Retina (tissue), 1 donor: Measurements from ENCODE around the gene KLK7.
"Not testable (repeated sequence)": the region's sequence is repeated elsewhere in the genome, so short reads cannot be mapped to it uniquely, and the experiment has no call there.

Experiments used
- DNase-seq: peaks from one replicate; pipeline ENCODE4 v3.0.0-alpha.2; 2016

KLK7 gene

DNA sequence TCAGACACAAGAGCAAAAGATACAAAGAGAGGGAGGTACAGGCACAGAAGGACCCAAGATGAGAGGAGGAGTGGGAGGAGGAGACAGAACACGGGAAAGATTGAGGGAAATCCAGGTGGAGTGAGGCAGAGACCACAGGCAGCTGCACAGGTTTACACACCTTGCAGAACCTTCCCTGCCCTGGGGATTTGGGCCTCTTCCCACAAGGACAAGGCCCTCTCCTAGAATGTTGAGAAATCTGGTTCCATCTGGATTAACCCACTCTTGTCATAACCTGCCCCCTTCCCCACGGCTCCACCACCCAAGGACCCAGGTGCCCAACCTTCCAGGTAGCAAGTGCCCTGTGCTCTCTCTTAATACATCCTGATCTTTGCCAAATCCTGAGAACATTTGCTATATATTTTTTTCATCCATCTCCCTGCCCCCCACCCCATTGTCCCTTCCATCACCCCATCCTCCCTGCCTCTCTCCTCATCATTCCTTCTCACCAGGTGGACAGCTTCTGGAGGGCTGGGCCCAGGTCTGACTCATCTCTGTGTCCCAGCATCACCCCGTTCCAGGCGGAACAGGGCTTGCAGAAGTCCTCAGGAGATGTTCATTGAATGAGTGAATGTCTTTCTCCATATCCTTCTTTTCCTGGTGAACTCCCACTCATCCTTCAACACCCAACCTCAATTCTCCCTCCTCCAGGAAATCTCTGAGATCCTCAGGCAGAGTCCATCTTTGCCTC, 26.5 kb upstream of the KLK7 start:
- DNase-seq = no peak

DNA sequence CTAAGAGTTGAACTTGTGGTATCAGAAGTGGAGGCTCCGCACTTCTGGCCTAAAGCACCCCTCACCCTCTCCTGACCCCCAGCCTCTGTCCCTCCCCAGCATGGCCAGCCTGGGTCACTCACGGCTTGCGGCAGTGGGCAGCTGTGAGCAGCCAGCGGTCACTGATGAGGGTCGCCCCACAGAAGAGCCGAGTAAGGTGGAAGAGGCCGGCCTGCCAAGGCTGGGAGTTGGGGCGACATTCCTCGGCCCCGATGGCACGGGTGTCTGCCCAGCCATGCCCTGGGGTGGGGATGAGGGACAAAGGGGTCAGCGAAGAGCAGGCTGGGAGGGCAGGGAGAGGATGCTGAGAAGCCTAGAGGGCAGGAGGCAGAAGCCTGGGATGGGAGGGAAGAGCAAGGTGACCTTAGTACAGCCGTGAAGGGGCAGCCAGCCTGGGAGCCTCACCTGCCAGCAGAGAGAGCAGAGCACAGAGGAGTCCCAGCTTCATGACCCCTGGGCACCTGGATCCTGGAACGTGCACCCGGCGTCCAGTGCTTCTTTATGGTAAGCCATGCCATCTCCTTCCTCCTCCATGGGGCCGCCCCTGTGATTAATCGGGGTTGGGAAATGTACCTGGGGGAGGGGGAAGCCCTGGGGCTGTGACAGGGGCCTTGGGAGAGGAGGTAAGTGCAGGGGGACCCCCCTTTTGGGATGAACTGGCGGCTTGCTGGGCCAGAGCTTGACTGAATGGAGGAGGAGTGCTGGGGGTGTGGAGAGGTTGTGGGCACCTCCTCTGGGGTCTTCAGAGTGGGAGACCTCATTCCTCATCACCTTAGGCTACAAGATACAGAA, 25.6 kb upstream of the KLK7 start:
- DNase-seq = no peak

DNA sequence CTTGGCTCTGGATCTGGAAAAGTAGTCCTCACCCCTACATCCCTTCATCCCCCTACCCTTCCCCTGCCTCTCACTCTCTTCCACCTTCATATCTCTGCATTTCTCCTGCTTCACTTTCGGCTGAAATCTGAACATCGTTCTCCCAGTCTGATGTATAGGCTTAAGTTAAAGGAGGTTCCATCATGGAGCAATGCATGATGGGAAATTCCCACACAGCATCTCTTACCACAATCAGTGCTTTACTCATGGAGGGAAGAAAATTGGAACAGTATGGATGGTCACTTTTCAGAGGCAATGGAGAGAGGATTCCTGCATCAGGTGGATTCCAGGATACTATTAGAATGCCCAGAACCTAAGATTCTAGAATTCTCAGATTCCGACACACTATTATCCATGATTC, 23.8 kb upstream of the KLK7 start:
- no peak for DNase-seq

DNA sequence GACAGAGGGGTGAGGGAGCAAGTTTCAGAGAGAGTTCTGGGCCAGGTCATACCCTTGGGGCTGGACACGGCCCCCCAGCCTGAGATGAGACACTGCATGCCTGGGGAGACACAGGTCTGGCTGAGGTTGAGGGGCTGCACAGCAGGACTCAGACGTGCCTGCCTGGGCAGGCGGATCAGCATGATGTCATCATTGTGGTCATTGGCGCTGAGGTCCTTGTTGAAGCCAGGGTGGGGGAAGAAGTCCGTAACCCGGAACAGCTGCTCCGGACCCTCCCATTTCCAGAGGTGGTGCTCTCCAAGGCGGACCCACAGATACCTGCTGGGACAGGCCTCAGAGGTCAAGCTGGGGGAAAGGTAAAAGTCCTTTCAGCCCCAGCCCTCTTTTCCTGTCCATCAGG, 22.7 kb upstream of the KLK7 start:
- no peak for DNase-seq

DNA sequence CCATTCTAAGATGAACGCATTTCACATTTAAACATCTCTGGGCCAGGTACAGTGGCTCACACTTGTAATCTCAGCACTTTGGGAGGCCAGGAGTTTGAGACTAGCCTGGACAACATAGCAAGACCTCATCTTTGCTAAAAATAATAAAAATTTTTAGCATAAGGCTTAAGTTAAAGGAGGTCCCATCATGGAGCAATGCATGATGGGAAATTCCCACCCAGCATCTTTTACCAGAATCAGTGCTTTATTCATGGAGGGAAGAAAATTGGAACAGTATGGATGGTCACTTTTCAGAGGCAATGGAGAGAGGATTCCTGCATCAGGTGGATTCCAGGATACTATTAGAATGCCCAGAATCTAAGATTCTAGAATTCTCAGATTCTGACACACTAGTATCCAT, 21.5 kb upstream of the KLK7 start:
- DNase-seq = no peak

DNA sequence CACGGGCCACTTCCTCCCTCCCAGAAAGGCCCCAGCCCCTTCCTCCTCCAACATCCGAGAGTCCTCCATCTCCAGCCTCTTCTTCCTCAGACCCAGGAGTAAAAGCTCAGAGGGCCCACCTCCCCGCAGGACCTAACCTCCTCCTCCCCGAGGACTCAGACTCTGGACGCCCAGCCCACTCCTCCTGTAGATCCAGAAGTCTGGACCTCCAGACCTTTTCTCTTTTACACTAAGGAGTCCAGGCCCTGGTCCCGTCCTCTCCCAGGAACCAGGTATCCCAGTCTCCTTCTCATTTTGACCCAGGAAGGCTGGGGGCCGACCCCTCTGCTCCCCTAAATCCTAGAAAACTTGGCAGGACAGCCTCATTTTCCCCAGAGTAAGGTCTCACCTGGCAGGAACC, 19.6 kb upstream of the KLK7 start:
- DNase-seq = no peak

DNA sequence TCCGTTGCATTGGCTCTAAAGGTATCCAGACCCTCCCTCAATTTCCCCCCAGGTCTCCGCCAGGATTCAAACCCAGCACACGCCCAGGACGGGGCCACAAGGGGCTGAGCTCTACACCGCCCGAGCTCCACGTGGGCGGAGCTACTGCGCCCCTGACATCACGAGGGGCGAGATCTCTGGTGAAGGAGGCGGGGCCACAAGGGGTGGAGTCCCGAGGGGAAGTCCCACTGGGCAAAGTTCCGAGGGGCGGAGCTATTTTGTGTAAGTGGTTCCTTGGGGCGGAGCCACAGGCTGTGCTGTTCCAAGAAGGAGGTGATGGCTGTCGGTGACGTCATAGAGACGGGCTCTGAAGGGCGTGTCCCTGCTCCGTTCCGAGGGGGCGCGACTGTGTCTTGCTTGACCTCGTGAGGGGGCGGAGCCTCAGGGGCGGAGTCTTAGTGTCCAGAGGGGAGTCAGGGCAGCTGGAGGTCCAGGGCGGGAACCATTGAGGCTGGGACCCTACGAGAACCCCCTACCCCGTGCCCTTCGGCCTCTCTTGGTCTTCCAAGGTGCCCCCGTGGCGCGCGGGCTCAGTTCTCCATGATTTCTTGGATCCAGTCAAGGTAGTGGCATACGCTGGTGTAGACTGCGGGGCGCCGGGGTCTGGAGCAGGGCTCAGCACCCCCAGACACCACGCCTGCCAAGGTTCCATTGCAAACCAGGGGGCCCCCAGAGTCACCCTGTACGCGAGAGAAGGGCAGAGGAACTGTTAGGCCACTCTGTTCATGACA, 19.0 kb upstream of the KLK7 start:
- no peak for DNase-seq

DNA sequence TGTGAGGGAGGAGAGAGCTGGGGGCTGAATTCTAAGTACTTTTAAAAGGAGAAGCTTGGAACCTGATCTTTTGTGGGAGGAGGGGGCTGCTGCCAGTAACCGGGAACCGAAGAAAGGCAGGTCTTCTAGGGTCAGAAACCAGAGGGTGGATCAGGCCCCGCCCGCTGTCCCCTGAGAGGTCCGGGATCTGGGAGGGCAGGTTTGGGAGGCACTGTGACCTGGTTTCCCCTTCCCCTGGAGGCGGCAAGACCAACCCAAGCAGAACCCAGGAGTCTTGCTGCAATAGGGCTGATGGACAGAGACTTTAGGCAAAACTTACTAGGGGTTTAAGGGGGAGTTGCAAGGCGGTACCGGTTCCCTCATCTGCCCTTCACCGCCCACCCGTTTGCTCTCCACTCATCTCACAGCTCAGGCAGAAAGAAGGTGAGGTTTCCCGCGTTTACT, 18.4 kb upstream of the KLK7 start:
- no peak for DNase-seq

DNA sequence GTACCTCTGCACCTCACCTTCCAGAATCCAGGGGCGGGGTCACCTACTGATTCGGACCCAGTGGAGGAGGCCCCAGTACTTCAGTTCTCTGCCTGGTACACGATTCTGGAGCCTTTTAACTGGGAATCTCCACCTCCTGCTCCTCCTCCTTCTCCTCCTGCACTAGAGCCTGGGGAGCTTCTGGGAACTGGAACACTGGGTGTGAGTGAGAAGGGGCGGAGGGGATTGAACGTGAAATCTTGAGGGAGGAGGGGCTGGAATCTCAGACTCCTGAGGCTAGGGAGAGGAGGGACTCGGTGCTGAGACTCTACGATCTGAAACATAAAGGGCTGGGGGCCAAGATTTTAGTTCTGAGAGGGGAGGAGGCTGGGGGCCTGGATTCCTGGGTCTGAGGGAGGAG, 17.8 kb upstream of the KLK7 start, which contains the start of gene KLK8:
Gene KLK8, minus strand, starts transcription at position 90 of the 400 bp plus-strand sequence. CDS start 437 bp downstream, outside the sequence.
- no peak for DNase-seq

DNA sequence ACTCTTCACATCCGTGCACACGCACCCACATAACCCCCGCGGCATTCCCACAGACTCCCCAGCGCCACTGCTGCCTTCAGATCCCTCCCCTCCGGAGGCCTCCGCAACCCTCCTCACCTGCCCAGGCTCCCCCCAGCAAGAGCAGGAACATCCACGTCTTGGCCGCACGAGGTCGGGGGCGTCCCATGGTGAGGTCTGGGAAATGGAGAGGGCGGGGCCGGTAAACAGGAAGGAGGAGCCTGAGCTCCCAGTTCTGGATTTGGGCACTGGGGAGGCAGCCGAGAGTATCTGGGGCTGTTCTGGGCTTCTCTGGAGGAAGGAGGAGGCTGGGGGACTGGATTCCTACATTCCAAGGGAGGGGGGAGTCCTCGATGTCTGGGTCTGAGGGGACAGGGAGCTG, 17.3 kb upstream of the KLK7 start:
- no peak for DNase-seq

DNA sequence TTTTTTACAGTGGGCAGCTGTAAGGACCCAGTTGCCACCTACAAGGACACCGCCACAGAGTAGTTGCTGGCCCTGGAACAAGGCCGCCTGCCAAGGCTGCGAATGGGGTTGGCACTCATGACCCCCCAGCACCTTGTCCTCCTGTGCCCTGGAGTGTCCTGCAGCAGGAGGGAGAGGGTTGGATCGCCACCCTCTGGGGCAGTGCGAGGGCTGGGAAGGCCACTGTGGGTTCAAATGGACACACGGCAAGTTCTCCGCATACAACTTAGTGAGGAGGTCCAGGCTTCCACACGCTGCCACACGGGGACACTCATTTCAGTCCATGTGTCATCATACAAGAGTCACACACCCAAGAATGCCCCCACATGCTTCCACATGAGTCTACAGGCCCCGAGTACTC, 16.7 kb upstream of the KLK7 start:
- DNase-seq = no peak

DNA sequence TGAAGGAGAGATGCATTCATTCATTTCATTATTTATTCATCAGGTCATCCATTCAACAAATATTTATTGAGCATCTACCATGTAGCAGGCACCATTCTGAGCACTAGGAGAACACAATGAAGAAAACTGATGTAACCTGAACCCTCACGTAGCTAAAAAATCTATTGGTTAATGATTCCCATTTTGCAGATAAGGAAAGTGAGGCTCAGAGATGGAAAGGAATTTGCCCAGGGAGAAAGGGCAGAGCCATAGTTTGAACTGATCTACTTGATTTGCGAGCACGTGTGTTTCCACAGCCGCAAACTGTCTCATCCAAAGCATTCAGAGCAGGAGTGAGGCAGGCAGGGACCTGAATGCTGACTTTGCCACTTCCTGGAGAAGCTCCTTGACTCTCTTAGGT, 15.0 kb upstream of the KLK7 start:
- DNase-seq = no peak

DNA sequence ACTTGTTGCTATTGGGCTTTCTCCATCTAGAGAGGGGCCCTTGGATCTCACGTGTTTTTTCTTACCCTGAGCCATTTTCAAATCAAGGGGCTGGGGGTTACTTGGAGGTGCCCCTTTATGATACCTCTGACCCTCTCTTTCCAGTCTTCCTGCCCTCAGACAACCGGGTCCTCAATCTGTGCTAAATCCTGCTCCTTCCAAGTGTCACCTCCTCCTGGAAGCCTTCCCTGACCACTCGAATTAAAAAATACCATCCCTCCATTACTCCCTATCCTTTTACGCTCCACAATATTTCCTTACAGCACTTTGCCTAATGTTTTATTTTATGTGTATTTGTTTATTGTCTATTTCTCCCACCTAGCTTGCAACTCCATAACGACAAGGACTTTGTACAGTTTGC, 14.3 kb upstream of the KLK7 start:
- no peak for DNase-seq

DNA sequence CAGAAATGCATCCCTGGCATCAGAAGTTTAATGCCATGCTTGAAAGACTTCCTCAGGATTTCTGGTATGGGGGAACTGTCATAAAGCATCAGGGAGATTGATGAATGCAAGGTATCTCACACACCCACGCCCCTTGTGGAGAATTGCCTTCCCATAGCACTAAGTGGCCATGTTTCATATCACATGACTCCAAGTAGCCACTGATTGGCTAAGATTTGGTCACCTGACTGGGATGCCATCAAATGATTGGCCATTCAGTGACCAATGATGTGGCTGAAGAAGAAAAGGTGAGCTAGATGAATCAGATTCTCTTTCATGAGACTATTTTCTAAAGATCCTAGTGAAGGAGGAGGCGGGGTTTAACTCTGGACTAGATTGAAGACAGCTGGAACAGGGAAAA, 10.4 kb upstream of the KLK7 start:
- DNase-seq = no peak

DNA sequence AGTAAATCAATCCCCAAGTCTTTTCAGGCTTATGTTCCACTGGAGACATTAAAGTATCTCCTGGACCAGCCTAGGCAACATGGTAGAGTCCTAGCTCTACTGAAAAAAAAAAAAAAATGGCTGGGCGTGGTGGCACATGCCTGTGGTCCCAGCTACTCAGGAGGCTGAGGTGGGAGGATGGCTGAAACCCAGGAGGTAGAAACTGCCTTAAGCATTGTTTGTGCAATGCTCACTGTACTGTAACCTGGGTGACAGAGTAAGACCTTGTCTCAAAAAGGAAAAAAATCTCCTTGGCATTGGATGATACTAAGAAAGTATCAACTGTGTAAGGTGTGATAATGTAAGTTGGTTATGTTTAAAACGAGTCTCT, 8.9 kb upstream of the KLK7 start:
- DNase-seq = no peak

DNA sequence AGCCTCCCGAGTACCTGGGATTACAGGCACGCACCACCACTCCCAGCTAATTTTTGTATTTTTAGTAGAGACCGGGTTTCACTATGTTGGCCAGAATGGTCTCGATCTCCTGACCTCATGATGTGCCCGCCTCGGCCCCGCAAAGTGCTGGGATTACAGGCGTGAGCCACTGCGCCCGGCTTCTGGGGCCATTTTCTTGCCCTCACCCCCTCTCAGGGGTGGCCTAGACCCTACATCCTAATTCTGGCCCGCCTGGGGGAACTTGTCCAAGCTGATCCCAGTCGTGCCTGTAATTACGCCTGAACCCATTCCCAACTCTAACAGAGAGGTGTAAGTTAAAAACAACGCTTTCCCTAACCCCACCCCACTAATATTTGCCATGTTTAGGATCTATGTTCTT, 699 bp upstream of the KLK7 start:
- not testable (repeated sequence) for DNase-seq

DNA sequence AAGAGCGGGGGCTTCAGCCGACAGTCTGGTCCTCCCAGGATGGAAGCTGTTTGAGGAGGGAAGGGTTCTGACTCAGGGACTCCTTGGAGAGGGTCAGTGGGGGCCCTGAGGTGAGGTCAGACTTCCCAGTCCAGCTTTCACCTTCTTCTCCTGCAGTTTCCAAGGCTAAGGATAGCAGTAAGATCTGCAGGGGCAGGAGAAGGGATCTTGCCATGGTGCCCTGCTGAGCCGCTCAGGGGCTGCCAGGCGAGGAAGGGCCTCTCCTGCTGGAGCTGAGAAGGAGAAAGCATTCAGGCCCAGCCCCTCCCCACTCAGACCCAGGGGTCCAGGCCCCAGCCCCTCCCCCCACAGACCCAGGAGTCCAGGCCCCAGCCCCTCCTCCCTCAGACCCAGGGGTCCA, 1.5 kb downstream of the KLK7 start:
- DNase-seq = no peak

DNA sequence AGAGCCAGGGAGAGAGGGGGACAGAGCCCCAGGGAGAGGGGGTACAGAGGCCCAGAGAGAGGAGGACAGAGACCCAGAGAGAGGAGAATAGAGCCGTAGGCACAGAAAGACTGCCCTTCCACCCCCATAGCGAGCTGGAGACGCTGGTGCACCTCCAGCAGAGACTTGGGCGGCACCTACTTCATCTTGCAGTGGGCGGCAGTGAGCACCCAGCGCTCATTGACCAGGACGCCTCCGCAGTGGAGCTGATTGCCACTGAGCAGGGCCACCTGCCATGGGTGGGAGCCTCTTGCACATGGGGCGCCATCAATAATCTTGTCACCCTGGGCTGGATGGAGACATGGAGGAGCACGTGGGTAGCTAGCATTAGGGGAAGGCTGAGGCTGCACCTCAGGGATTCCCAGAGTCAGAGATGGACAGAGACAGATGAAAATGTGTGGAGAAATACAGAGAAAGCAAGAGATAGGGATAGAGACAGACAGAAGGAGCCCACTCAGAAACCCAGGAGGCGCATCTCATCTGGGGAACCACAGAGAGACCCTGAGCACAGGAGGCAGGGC, 2.0 kb downstream of the KLK7 start:
- DNase-seq = no peak

DNA sequence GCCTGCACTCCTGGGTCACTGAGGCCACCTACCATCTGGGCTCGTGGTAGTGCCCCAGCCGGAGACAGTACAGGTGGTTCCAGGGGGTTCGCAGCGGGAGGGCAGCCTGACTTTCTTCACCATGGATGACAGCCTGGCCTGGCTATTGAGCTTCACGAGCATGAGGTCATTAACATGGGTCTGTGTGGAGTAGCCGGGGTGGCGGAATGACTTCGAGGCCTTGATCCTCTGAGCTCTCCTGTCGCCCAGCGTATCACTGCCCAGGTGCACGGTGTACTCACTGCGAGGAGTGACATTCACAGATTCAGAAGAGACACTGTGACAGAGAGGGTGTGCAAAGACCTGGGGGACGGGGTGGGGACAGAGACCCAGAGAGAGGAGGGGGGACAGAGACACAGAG, 3.5 kb downstream of the KLK7 start:
- DNase-seq = no peak

DNA sequence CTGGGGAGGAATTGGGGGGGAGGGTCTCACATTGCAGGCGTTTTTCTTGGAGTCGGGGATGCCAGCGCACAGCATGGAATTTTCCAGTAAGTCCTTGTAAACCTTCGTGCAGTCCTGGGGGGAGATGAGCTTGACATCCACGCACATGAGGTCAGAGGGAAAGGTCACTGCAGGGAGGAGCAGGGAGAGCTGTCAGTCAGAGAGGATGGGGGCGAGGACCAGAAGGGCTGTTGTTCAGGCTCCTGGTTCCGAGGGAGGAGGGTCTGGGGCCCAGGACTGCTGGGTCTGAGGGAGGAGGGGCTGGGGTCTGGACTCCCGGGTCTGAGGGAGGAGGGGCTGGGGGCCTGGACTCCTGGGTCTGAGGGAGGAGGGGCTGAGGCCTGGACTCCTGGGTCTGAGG, 4.0 kb downstream of the KLK7 start:
- no peak for DNase-seq

DNA sequence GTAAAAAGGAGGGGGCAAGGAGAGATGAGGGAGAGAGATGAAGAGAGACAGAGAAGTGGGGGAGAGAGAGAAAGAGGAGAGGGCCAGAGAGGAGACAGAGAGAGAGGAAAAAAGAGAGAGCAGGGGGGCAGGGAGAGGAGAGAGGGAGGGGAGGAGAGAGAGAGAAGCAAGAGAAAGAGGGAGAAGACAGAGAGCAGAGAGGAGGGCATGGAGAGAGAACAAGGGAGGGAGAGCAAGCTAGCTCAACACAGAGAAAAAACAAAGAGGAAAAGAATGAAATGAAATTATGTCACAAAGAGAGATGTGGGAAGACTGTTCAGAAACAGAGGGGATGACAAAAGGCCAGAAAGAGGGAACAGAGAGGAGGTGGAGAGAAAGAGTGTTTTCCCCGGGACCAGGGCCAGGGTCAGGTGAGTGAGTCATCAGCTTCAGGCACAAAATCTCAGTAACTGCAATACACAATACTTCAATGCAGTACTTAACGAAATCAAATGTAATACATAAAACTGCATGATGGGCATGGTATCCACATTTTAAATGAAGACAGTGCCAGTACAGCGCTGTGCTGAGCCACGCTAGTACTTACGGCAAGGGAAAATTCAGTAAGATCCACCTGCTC, 4.8 kb downstream of the KLK7 start:
- no peak for DNase-seq

DNA sequence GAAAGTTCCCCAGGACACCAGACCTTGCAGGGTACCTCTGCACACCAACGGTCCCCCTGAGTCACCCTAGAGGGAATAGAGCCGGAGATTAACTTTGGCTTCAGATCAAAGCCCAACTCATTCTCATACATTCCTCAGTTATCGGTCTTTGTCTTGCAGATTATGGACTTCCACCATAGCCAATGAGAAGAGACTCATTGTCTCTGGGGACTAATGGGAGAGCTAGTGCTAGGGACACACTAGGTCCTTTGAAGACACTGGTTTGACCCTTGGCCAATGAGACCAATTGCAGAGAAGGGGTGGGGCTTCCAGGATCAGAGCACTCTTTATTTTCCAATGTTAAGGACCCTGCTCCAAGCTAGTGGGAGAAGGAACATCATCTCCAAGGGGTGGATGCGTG, 6.1 kb downstream of the KLK7 start:
- no peak for DNase-seq

DNA sequence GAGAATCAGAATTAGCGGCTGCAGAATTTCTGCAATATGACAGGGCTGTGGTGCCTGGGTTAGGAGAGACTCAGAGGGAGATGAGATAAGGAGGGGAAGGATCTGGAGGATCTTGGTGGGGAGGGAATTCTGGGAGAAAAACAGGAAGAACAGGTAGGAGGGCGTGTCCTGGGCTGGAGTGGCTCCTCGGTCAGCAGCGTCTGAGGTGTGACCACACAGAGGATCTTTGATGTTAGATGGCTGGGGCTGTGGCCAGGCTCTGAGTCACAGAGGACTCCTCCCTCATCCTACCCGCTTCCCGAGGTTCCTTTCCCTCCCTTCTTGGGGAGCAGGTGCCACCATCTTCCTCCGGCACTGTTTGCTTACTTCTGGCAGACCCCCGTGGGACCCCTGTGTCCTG, 8.0 kb downstream of the KLK7 start:
- DNase-seq = no peak
